HG03039 (cell line): Measurements from ENCODE around the gene RAP2A.

Experiments used
- ATAC-seq: cut with Tn5 transposase; IDR thresholded peaks from one replicate; pipeline ENCODE4 v1.9.1; 2021; ENCODE audit warnings: mild to moderate bottlenecking, moderate library complexity; ENCODE audit not compliant: unreplicated experiment

The RAP2A gene

DNA sequence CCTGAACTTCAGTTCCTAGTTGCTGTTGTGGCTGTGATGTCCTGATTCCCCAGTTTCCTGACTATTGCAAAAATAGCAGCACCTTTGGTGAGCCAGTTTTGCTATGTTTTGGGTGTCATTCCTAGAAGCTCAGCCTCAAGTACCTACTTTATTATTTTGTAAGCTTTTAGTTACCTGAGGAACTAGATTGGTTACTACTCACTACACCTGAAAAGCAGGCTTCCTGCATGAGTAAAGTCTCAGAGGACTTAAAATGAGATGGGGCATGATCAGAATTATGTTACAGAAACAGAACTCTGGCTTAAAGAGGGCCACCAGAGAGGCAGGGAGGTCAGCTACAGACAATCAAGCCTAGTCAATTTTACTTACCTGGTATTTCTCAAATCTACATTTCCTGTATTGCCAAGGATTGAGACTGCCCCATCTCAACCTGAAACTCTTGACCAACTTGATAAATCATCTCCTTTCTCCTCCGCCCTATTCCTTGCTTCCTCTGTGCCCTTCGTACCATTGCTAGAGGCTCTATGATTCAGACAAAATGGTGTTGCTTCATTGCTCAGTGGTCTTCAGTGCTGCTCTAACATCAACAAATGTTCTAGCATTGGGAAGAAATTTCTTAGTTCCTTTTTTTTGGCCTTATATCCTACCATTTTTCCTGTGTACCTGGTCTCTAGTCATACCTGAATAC, 58.9 kb downstream of the RAP2A start:
- ATAC-seq: no peak

DNA sequence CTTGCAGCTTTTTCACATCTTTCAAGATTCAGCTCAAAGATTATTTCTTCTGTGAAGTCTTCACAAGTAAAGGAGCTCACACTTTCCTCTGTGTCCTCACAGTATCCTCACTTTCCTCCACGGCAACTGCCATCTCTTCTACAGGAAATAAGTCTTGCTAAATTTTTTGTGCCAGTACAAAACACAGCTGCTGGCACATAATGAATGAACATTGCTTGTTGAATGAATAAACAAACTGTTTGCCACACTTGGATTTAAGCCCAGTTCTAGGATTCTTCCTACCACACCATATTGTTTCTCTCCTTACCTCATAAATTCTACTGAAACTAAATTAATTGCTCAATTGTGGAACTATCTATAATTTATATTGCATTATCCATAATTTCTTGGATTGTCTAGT, 59.5 kb downstream of the RAP2A start:
- no peak for ATAC-seq

DNA sequence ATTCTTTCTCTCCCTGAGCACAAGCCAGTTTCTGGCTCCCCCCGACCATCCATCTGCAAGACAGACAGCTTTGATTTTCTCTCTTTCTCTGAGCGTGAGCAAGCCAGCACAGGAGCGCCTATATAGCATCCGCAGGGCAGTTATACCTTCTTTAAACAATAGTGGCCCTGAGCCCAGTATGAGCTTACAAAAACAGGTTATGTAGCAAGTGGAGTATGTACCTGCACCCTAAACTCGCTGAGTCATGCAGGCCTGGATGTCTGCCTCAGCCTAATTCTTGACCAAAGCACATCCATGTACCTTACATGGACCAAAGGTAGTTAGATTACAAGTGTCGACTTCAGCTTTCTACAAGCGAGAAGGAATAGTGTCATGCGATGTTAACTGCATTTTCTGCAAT, 61.7 kb downstream of the RAP2A start:
- ATAC-seq: no peak

DNA sequence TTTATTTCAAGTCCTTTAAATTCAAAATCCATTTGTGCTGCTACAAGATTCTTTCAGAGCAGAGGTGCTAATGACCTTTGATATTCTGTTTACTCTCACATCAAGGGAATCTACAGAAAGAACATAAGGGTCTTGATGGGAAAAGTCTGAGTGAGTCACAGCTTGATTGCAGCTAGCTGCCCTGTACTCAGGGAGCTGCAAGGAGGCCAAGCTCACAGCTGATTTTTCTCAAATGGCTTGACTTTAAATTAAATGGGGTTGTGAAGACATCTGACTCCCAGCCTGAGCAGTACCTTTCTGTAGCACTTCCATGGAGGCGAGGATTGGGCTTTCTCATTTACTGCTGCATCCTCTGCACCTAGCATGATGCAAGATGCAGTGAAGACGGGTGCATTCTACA, 62.5 kb downstream of the RAP2A start:
- no peak for ATAC-seq

DNA sequence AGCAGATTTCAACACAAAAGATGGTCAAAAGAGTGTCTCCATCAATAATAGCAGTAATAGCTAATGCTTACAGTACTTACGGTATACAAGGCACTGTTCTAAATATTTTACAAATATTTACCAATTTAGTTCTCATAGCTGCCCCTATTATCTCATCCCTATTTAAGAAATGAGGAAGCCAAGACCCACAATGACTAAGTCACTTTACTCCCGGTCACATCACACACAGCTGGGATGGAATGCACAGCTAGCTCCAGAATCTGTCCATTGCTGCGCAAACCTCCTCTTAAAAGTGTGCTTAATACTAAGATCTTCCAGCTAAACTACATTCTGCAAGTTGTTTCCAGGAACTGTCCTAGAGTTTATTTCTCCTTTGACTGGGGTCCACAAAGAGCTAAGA, 63.4 kb downstream of the RAP2A start:
- no peak for ATAC-seq

DNA sequence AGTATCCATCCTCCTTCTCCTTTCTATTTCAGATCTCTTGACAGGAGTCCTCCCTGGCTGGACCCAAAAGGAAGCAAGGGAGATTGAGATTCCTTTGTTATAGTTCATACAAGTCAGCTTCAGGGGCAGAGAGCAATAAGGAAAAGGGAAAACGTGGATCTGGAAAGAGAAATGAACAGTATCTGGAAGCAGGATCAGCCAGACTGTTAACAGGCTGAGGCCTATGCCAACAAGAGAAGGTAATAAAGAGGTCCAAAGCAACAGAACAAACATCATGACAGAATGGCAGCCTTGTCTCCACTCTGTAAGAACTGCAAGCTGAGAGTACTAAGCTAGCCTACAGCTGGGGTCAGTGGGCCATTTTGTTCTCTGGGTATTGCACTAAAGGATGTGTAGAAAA, 64.5 kb downstream of the RAP2A start:
- no peak for ATAC-seq

DNA sequence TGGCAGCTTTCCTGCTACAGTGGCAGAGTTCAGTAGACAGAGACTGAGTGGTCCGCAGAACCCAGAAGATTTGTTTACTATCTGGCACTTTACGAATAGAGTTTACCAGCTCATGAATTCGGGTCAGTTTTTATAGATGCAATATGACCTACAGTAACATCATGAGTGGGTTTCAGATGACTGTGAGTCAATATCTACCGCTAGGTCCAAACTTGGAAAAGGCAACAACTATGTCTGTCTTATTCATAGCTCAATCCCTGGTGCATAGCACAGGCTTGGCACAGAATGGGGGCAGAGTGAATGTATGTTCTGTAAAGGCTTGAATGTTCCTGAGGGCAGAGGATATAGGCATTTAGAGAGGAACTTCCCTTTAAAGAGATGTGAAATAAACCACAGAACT, 65.2 kb downstream of the RAP2A start:
- ATAC-seq: no peak

DNA sequence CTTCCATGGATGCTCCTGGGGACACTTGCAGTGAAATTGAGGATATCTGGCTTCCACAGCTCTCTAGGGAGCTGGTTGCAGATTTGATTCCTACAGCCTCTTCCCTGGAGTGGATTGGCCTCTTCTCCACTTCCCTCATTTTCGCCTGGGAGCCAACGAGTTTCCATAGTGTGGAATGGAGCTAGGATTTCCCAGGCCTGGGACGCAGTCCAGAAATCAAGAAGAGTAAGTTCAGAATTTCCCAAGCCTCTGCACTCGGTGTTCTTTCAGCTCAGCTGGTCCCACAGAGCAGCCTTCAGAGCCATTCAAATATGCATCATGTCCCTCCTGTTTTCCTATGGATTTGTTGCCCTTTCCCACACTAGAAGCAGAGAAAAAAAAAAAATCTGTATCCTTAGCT, 68.2 kb downstream of the RAP2A start:
- no peak for ATAC-seq

DNA sequence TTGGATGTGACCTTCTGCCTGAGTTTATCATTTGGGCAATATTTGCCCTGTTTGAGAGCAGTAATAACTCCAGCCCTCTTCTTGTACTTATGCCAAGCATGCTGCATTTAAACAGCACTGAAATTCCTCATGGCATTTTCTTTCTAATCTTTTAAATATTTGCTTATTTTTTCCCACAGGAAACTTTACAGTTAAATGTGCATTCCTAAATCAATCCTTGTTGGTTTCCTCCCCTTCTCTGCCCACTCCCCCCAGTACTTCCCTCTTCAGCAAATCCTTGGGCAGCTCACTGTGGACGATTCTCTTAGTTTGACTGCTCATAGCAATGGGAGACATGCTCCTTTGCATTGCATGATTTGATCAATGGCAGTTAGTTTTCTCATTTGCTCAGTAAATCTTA, 68.7 kb downstream of the RAP2A start:
- no peak for ATAC-seq

DNA sequence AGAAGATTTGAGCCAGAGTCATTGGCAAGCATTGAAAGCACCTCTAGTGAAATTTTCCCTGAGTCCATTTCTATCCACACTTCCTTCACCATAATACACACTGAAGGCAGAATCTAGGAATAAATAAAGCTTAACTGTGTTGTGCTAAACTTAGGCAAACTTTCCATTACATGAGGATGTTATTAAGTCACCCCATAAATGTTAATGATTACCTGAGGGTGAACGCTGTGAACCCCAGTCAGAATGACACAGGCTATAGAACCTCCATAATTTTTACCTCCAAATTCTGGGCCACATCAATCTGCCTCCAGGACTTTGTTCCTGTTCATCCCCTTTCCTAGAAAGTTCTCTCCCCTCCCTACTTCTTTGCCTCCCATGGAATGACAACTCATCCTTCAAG, 71.0 kb downstream of the RAP2A start:
- no peak for ATAC-seq

DNA sequence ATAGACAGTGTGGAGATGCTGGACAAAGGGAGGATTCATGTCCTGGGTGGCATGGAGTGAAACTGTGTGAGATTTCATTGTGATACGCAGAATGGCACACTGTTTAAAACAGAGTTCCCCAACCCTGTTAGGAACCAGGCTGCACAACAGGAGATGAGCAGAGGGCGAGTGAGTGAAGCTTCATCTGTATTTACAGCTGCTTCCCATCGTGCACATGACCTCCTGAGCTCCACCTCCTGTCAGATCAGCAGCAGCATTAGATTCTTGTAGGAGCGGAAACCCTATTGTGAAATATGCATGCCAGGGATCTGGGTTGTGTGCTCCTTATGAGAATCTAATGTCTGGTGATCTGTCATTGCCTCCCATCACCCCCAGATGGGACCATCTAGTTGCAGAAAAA, 72.5 kb downstream of the RAP2A start:
- no peak for ATAC-seq

DNA sequence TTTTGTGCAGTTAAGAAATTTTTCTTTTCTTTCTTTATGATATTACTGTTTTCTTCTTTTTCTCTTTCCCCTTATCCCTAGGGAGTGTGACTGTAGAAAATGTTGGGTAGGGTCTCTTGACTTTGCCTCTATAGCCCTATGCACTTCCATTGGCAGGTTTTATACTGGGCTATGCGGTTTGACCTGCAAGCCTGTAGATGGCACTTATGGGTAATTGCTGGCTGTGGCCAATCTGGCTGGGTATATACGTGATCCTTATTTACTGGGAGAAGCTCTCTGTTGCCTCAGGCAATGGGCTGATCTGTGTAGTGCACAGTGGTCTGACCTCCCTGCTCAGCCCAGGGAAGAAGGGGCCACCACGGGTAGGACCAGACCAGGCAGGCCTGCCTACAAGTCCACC, 78.8 kb downstream of the RAP2A start:
- ATAC-seq: no peak

DNA sequence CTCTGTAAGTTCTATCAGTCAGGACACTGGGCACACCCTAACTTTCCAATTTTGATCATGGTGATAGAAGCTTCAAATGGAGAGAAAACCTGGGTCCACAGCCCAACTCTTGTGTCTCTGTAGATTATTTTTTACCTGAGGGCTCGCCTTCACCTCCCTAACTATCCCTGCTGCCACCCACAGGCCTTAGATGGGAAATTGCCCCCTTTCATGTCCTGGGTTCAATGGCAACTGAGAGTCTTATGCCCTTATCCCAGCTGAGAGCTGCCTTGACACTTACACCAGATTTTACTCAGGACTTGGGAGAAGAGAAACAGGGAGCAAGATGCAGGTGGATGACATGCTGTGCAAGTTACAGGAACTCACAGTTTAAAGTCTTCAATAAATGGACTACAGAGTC, 81.7 kb downstream of the RAP2A start:
- no peak for ATAC-seq

DNA sequence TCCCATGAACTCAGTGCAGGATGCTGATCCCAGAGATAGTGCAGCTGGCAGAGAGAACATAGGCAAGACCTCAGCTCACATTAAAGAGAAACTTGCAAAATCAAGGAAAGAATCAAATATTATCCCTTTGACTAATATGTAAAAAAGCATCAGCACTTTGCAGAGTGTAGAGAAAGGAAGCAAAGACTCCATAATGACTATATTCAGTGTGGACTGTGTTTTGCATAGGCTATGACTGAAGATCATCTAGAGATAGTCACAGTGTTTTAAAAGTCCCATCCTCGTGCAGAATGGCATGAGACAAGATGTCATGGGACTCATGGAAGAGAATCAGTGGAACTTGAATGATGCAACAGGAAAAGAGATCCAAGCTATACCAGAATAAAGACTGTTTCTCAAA, 84.0 kb downstream of the RAP2A start:
- no peak for ATAC-seq
